Activated CD8-positive, alpha-beta memory T cell treated with anti-CD3 and anti-CD28 coated beads for 24 hours (primary cell): ENCODE results near the gene MANF.

Experiments
- DNase-seq: peaks from one replicate; pipeline ENCODE4 v3.0.0-alpha.2; 2020

Gene MANF

DNA sequence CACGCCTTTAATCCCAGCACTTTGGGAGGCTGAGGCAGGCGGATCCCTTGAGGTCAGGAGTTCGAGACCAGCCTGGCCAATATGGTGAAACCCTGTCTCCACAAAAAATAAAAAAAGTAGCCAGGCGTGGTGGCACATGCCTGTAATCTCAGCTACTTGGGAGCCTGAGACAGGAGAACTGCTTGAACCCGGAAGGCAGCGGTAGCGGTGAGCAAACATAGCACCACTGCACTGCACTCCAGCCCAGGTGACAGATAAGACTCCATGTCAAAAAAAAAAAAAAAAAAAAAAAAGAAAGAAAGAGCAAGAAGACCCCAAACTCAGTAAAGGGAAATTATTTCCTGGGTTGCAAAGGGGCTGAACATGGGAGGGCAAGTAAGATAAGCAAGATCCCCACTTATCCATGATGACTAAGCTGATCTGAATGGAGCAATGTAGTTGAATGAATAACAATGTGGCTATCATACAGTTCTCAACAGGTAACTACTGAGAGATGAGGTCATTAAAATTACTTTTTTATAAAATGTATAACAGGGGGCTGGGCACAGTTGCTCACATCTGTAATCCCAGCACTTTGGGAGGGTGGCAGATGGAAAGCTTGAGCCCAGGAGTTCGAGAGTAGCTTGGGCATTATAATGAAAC is 52.0 kb downstream of the MANF start:
- DNase-seq, result no peak
